ENCODE measurements around the gene RBM7.

The RBM7 gene

GRCh38 chr11:114397349-114397982, 3.0 kb upstream of the RBM7 start:
- DNase-seq, result no peak

- no peak for DNase-seq
Observed at GRCh38 chr11:114398303-114398920, 2.1 kb upstream of the RBM7 start.

GRCh38 chr11:114399490-114400215, 813 bp upstream of the RBM7 start:
- no peak for DNase-seq

- no peak for DNase-seq
Observed at GRCh38 chr11:114400915-114401223, 403 bp downstream of the RBM7 start.

- no peak for DNase-seq
Observed at GRCh38 chr11:114401311-114401710, 845 bp downstream of the RBM7 start.

GRCh38 chr11:114412946-114413345, 12.5 kb downstream of the RBM7 start:
- DNase-seq, result no peak

GRCh38 chr11:114413958-114414357, 13.5 kb downstream of the RBM7 start:
- DNase-seq, result no peak

GRCh38 chr11:114416441-114416961, 16.0 kb downstream of the RBM7 start:
- DNase-seq, result no peak

GRCh38 chr11:114426280-114426679, 25.8 kb downstream of the RBM7 start:
- no peak for DNase-seq

- no peak for DNase-seq
Observed at GRCh38 chr11:114430290-114430689, 29.8 kb downstream of the RBM7 start.

GRCh38 chr11:114432893-114433292, 32.4 kb downstream of the RBM7 start:
- no peak for DNase-seq

GRCh38 chr11:114433376-114433775, 32.9 kb downstream of the RBM7 start:
- DNase-seq, result no peak

- DNase-seq, result no peak
Observed at GRCh38 chr11:114438303-114438702, 37.8 kb downstream of the RBM7 start.

- peak; percentile 87 for DNase-seq
Observed at GRCh38 chr11:114439229-114440120, 39.0 kb downstream of the RBM7 start, which contains the start of gene REXO2. Gene REXO2 (plus strand): TSS chr11:114439467. CDS start chr11:114439529, 62 bp downstream.

GRCh38 chr11:114440121-114440860, 39.8 kb downstream of the RBM7 start:
- no peak for DNase-seq

GRCh38 chr11:114440971-114441763, 40.7 kb downstream of the RBM7 start:
- peak; percentile 85 for DNase-seq

GRCh38 chr11:114441921-114442320, 41.5 kb downstream of the RBM7 start:
- no peak for DNase-seq

GRCh38 chr11:114442536-114442935, 42.1 kb downstream of the RBM7 start:
- DNase-seq, result no peak

GRCh38 chr11:114447444-114447843, 47.0 kb downstream of the RBM7 start:
- DNase-seq, result no peak

GRCh38 chr11:114447892-114448291, 47.4 kb downstream of the RBM7 start:
- no peak for DNase-seq

- no peak for DNase-seq
Observed at GRCh38 chr11:114448749-114449482, 48.5 kb downstream of the RBM7 start.

Data from SHP77 treated with DMSO at 0.1 percent for 48 hours (cell line).